ENCODE results near the gene HSFX4. TPM values are rescaled to one million over a fixed set of nuclear protein-coding genes. Genes with fewer than 3 reads are reported as not detected.
"Not testable (repeated sequence)": the region's sequence is repeated elsewhere in the genome, so short reads cannot be mapped to it uniquely, and the experiment has no call there.

HSFX4 gene
- not detected for total RNA-seq

DNA sequence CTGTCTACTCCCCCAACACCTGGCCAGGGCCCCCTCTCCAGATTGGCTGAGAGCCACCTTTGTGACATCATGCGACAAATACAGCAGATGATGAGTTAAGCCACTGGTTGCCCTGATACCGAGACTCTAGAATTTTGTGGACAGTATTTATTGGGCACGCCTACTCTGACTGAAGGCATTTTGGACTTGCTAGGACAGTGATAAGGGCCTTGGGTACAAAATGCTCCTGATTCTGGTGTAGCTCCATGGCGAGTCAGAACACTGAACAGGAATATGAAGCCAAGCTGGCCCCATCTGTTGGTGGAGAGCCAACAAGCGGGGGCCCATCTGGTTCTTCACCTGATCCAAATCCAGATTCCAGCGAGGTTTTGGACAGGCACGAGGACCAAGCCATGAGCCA, at the start of gene HSFX4:
Gene HSFX4 (plus strand): TSS at position 174 of the 400 bp plus-strand sequence. CDS start 72 bp downstream, at position 246.
- CTCF ChIA-PET; ATAC-seq; H3K36me3 Mint-ChIP-seq (ENCODE audit: low read depth); POLR2A ChIA-PET; H3K27ac Mint-ChIP-seq; H3K27me3 Mint-ChIP-seq (ENCODE audit: low read depth); H3K9me3 Mint-ChIP-seq (ENCODE audit: insufficient read depth); H3K4me1 Mint-ChIP-seq (ENCODE audit: low read depth); DNase-seq; H3K4me3 Mint-ChIP-seq: not testable (repeated sequence)

DNA sequence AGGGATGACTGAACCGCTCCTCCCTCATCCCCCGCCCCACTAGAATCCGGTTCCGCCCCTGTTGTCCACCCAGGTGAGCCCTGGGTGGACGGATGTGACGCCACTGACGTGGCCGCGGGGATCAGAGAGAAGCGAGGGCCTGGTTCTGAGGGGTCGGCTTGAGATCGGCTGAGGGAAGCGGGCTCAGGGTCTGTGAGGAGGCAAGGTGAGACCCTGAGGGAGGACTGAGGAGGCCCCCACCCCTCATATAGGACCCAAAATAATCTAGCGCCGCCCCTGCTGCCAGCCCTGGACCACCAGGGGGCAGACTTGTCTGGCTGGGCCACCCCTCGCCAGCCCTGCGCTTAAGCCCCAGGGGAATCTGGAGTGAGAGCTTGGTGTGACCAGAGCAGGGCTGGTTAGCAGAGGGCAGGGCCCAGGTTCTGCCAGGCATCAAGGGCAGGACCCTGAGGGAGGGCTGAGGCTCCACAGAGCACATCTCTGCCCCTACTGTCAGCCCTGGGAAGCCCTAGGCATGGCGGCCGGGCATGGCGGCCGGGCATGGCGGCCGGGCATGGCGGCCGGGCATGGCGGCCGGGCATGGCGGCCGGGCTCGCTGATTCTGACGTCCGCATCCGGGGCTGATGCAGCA, 48.2 kb upstream of the HSFX4 start, which contains the start of gene MAGEA8:
Gene MAGEA8 (plus strand): TSS at position 103 of the 631 bp plus-strand sequence. CDS start 3,090 bp downstream, outside the sequence.
- Mint-ChIP-seq H3K27ac (no peak within 1 kb of the TSS), H3K4me3 (no peak within 1 kb of the TSS), H3K9me3 (ENCODE audit: insufficient read depth) (no peaks in the 10 kb centered on the region), H3K27me3 (ENCODE audit: low read depth) (peaks cover 12% of the 10 kb centered on the region), H3K4me1 (ENCODE audit: low read depth) (peaks cover 15% of the 10 kb centered on the region), H3K36me3 (ENCODE audit: low read depth) (no peaks in the 10 kb centered on the region)
- DNase-seq: no peak
- ChIA-PET CTCF (no interaction called here), POLR2A (no interaction called here)
- ATAC-seq: no peak

GRCh38 chrX:149890828-149891227, 38.5 kb upstream of the HSFX4 start:
- DNase-seq; H3K27ac Mint-ChIP-seq; CTCF ChIA-PET; H3K4me1 Mint-ChIP-seq (ENCODE audit: low read depth); H3K27me3 Mint-ChIP-seq (ENCODE audit: low read depth); H3K9me3 Mint-ChIP-seq (ENCODE audit: insufficient read depth); H3K36me3 Mint-ChIP-seq (ENCODE audit: low read depth); H3K4me3 Mint-ChIP-seq; POLR2A ChIA-PET; ATAC-seq: not testable (repeated sequence)

DNA sequence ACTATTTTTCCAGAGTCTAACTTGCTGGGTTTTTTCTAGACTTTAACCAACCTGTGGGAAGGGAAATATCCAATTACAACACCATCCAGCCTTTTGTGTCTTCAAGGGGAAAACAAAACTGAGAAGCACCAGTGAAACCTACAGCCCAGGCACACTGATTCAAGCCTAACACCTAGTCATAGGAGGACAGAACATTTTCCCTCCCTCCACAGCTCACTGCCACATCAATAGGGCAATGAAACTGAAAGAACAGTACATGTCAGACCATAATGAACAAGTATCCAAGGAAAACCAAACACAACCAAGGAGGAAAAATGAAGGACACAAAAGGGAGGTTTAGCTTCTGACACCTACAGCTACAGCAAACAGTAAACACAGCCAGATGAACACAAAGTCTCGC, 30.8 kb upstream of the HSFX4 start:
- no peak overlapping the region for H3K4me3 Mint-ChIP-seq
- H3K4me1 Mint-ChIP-seq (ENCODE audit: low read depth): no peaks in the 10 kb centered on the region
- H3K36me3 Mint-ChIP-seq (ENCODE audit: low read depth): no peaks in the 10 kb centered on the region
- H3K27ac Mint-ChIP-seq: no peak overlapping the region
- CTCF ChIA-PET: interaction anchor here (1.5 kb wide), 1 partner anchor 15 kb away, joined by 4 read pairs; no protein-coding TSS in a partner anchor
- ATAC-seq (no peak), DNase-seq (no peak)
- H3K9me3 Mint-ChIP-seq (ENCODE audit: insufficient read depth): no peaks in the 10 kb centered on the region
- POLR2A ChIA-PET: no interaction called here
- peaks cover 8% of the 10 kb centered on the region for H3K27me3 Mint-ChIP-seq (ENCODE audit: low read depth)

GRCh38 chrX:149903889-149904748, 25.3 kb upstream of the HSFX4 start:
- no peaks in the 10 kb centered on the region for H3K9me3 Mint-ChIP-seq (ENCODE audit: insufficient read depth)

GRCh38 chrX:149908308-149908707, 21.1 kb upstream of the HSFX4 start:
- H3K9me3 Mint-ChIP-seq (ENCODE audit: insufficient read depth): peaks cover 4% of the 10 kb centered on the region
- no peak for DNase-seq
- ChIA-PET POLR2A (no interaction called here), CTCF (no interaction called here)
- no peak overlapping the region for H3K27ac Mint-ChIP-seq
- peaks cover 2% of the 10 kb centered on the region for H3K27me3 Mint-ChIP-seq (ENCODE audit: low read depth)
- H3K4me1 Mint-ChIP-seq (ENCODE audit: low read depth): peaks cover 8% of the 10 kb centered on the region
- ATAC-seq: no peak
- no peak overlapping the region for H3K4me3 Mint-ChIP-seq
- no peaks in the 10 kb centered on the region for H3K36me3 Mint-ChIP-seq (ENCODE audit: low read depth)

More at GRCh38 chrX:149903889-149904748, 25.3 kb upstream of the HSFX4 start:
- Mint-ChIP-seq H3K27ac (peak overlapping the region; percentile 6), H3K4me3 (peak overlapping the region; percentile 34), H3K27me3 (ENCODE audit: low read depth) (peaks cover 2% of the 10 kb centered on the region), H3K36me3 (ENCODE audit: low read depth) (no peaks in the 10 kb centered on the region), H3K4me1 (ENCODE audit: low read depth) (peaks cover 8% of the 10 kb centered on the region)
- CTCF ChIA-PET: interaction anchor here (0.6 kb wide), 1 partner anchor 54 kb away, joined by 3 read pairs; no protein-coding TSS in a partner anchor
- ATAC-seq (peak; percentile 44), DNase-seq (no peak)
- POLR2A ChIA-PET: no interaction called here

DNA sequence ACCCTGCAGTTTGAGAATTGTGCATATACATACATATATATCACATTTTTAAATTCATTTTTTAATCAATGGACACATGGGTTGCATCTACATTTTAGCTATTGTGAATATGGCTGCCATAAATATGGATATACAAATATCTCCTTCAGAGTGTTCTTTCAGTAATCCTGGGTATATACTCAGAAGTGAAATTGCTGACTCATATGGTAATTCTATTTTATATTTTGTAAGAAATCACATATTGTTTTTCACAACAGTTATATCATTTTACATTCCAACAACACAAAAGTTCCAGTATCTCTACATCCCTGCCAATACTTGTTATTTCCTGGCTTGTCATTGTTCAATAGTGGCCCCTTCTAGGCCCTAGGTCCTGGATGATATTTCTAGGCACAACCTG, 20.6 kb upstream of the HSFX4 start:
- Mint-ChIP-seq H3K4me3 (no peak overlapping the region), H3K9me3 (ENCODE audit: insufficient read depth) (peaks cover 4% of the 10 kb centered on the region), H3K27ac (no peak overlapping the region), H3K36me3 (ENCODE audit: low read depth) (no peaks in the 10 kb centered on the region), H3K4me1 (ENCODE audit: low read depth) (peaks cover 8% of the 10 kb centered on the region), H3K27me3 (ENCODE audit: low read depth) (peaks cover 2% of the 10 kb centered on the region)
- CTCF ChIA-PET: no interaction called here
- ATAC-seq (no peak), DNase-seq (no peak)
- POLR2A ChIA-PET: no interaction called here

DNA sequence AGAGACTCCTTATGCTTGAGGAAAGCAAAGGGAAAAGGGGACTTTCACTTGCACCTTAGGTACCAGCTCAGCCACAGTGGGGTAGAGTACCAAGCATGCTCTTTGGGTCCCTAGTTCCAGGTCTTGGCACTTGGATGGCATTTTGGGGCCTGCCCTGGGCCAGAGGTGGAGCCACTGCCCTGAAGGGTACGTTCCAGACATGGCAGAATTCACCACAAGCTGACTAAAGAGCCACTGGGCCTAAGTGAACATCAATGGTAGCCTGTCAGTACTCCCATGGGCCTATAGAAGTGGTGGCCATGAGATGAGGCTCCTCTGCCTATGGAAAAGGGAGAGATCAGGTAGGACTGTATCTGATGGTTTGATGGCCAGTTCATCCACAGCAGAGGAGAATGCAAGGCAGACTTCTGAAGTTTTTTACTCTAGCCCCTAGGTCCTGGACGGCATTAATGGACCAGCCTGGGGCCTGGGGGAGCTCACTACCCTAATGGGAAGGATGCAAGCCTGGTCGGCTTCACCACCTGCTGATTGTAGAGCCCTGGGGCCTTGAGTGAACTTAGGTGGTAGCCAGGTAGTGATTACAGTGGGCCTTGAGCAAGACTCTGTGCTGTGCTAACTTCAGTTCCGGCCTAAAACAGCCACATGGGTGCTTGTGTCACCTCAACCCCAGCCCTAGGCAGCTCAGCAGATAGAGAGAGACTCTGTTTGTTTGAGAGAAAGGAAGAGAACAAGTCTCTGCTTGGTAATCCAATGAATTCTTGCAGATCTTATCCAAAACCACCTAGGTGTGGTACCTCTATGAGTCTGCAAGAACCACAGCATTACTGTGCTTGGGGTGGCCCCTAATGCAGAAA, 19.8 kb upstream of the HSFX4 start:
- H3K36me3 Mint-ChIP-seq (ENCODE audit: low read depth): peaks cover 5% of the 10 kb centered on the region
- peak; percentile 38 for DNase-seq
- H3K27ac Mint-ChIP-seq: no peak overlapping the region
- peaks cover 3% of the 10 kb centered on the region for H3K4me1 Mint-ChIP-seq (ENCODE audit: low read depth)
- POLR2A ChIA-PET: no interaction called here
- ATAC-seq: peak; percentile 78
- H3K27me3 Mint-ChIP-seq (ENCODE audit: low read depth): peaks cover 2% of the 10 kb centered on the region
- no peak overlapping the region for H3K4me3 Mint-ChIP-seq
- CTCF ChIA-PET: interaction anchor here (0.6 kb wide), 1 partner anchor 31 kb away, joined by 3 read pairs; no protein-coding TSS in a partner anchor
- H3K9me3 Mint-ChIP-seq (ENCODE audit: insufficient read depth): peaks cover 4% of the 10 kb centered on the region

DNA sequence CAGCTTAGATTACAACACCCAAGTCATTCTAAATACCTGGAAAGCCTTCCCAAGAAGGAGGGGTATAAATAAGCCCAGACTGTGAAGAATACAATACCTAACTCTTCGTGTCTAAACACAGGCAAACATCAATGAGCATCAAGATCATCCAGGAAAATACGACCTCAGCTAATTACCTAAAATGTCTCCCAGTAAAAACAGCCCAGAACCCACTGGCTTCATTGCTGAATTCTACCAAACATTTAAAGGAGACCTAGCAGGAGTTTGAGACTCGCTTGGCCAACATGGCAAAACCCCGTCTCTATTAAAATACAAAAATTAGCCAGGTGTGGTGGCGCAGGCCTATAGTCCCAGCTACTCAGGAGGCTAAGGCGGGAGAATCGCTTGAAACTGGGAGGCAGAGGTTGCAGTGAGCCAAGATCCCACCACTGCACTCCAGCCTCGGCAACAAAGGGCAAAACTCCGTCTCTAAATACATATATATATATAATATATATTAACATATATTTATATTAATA, 19.1 kb upstream of the HSFX4 start:
- Mint-ChIP-seq H3K4me1 (ENCODE audit: low read depth) (no peaks in the 10 kb centered on the region), H3K4me3 (no peak overlapping the region), H3K27ac (no peak overlapping the region), H3K27me3 (ENCODE audit: low read depth) (peaks cover 2% of the 10 kb centered on the region), H3K36me3 (ENCODE audit: low read depth) (peaks cover 5% of the 10 kb centered on the region), H3K9me3 (ENCODE audit: insufficient read depth) (peaks cover 4% of the 10 kb centered on the region)
- ChIA-PET POLR2A (no interaction called here), CTCF (interaction anchor here (0.6 kb wide), 1 partner anchor 30 kb away, joined by 3 read pairs; no protein-coding TSS in a partner anchor)
- DNase-seq: no peak
- no peak for ATAC-seq

DNA sequence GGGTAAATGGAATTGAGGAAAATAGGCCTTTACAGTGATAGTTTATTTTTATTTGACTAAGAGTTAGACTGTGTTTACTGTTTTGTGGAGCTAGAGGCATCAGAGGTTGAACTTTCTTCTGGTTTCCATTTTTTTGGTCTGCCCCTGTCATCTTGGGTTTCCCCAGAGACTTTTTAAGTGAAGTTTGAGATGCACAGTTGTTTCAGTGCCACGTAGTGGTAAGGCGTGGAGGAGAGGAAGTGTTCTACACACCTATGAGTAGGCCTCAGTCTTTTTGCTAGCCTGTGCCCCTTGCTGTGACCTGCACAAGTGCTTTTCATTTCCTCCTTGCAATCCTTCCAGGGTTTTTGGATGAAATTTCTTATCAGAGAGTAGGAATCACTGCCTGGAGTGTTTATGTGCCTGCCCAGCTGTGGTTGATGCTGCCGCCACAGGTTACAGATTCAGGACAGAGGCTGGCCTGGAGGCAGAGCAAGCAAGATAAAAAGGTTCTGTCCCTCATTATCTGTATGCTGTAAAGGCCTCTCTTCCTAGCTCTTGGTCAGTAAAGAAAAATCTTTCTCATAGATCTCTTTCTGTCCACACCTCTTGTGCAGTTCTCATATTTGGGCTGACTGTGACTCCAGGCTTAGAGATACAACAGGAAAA, 12.5 kb upstream of the HSFX4 start:
- CTCF ChIA-PET: interaction anchor here (1.3 kb wide), 1 partner anchor 22 kb away, joined by 7 read pairs; the partner anchor contains the start of gene EOLA2
- Mint-ChIP-seq H3K27ac (no peak overlapping the region), H3K4me3 (no peak overlapping the region), H3K4me1 (ENCODE audit: low read depth) (peaks cover 8% of the 10 kb centered on the region), H3K9me3 (ENCODE audit: insufficient read depth) (peaks cover 4% of the 10 kb centered on the region), H3K27me3 (ENCODE audit: low read depth) (no peaks in the 10 kb centered on the region), H3K36me3 (ENCODE audit: low read depth) (peaks cover 5% of the 10 kb centered on the region)
- DNase-seq (no peak), ATAC-seq (peak; percentile 60)
- POLR2A ChIA-PET: interaction anchor here (2.3 kb wide), 1 partner anchor 21 kb away, joined by 14 read pairs; the partner anchor contains the start of gene EOLA2

DNA sequence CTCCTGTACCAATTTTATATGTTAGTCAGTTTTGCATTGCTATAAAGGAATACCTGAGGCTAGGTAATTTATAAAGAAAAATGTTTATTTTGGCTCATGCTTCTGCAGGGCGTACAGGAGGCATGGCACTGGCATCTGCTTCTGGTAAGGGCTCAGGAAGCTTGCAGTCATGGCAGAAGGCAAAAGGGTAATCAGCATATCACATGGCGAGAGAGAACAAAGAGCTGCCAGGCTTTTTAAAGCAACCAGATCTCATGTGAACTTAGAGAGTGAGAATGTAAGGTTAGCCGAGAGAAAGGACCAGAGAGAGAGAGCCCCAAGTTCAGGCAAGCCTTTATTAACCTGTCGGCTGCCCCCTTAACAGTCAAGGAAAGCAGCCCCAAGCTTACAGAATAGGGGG, 5.5 kb upstream of the HSFX4 start:
- H3K36me3 Mint-ChIP-seq (ENCODE audit: low read depth); H3K4me1 Mint-ChIP-seq (ENCODE audit: low read depth); ATAC-seq; DNase-seq; H3K27me3 Mint-ChIP-seq (ENCODE audit: low read depth); H3K27ac Mint-ChIP-seq; H3K9me3 Mint-ChIP-seq (ENCODE audit: insufficient read depth); POLR2A ChIA-PET; H3K4me3 Mint-ChIP-seq; CTCF ChIA-PET: not testable (repeated sequence)
